Neural cell (in vitro differentiated cells): ENCODE measurements around the gene ST3GAL5.

Experiments
- CTCF ChIP-seq: fragments of 450-650 bp; IDR thresholded peaks from 2 replicates; pipeline ENCODE4 v1.5.1; 2014; ENCODE audit warnings: antibody characterized with exemption, mild to moderate bottlenecking, moderate library complexity; ENCODE audit not compliant: poor library complexity, severe bottlenecking
- EZH2 ChIP-seq: fragments of 200-600, 300-800 bp; shearing (Covaris generic), sonication (generic); IDR thresholded peaks from 2 replicates; pipeline ENCODE4 v1.6.1; 2014; ENCODE audit warnings: antibody characterized with exemption, low read length, borderline replicate concordance, mild to moderate bottlenecking; ENCODE audit not compliant: insufficient read depth, poor library complexity, severe bottlenecking
- POLR2AphosphoS5 ChIP-seq: IDR thresholded peaks from 2 replicates; pipeline ENCODE4 v1.6.1; 2012
- RAD21 ChIP-seq: fragments of 450-650 bp; conservative IDR thresholded peaks from 2 replicates; pipeline ENCODE4 v1.6.1; 2014; ENCODE audit warnings: antibody characterized with exemption, mild to moderate bottlenecking, moderate library complexity
- REST ChIP-seq: IDR thresholded peaks from 2 replicates; pipeline ENCODE4 v1.6.1; 2012; ENCODE audit warnings: borderline replicate concordance
- SMC3 ChIP-seq: fragments of 450-650 bp; conservative IDR thresholded peaks from 2 replicates; pipeline ENCODE4 v1.6.1; 2014; ENCODE audit warnings: antibody characterized with exemption, mild to moderate bottlenecking, moderate library complexity; ENCODE audit not compliant: poor library complexity
- TAF1 ChIP-seq: IDR thresholded peaks from 2 replicates; pipeline ENCODE4 v1.6.1; 2012; ENCODE audit warnings: low read depth

- no peak for TF ChIP-seq RAD21
- TF ChIP-seq TAF1 = no peak
- TF ChIP-seq CTCF = no peak
- no peak for TF ChIP-seq EZH2
- TF ChIP-seq POLR2AphosphoS5 = no peak
- no peak for TF ChIP-seq SMC3
- no peak for TF ChIP-seq REST
Observed at GRCh38 chr2:85794491-85795121, 94.2 kb downstream of the ST3GAL5 start.
